ENCODE data around the gene CRYGA.
"Not testable (repeated sequence)": the region's sequence is repeated elsewhere in the genome, so short reads cannot be mapped to it uniquely, and the experiment has no call there.

The CRYGA gene

DNA sequence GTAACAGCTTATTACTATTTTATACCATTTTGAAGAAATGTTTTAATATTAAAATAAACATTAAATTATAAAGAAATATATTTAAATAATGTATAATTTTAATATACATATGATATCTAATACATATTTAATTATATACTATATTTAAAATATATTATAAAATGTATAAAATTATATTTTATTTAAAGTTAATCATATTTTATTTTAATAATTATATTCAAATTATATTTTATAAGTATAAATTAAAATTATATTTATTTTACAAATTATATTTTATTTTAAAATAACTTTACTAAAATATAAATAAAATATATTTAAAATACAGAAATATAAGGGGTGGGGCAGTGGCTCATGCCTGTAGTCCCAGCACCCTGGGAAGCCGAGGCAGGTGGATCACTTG, 41.1 kb downstream of the CRYGA start:
- no peak for DNase-seq

- no peak for DNase-seq
These were observed 44.5 kb downstream of the CRYGA start for GRCh38 chr2:208118918-208119317.

- not testable (repeated sequence) for DNase-seq
These were observed 46.0 kb downstream of the CRYGA start for GRCh38 chr2:208117390-208117789.

DNA sequence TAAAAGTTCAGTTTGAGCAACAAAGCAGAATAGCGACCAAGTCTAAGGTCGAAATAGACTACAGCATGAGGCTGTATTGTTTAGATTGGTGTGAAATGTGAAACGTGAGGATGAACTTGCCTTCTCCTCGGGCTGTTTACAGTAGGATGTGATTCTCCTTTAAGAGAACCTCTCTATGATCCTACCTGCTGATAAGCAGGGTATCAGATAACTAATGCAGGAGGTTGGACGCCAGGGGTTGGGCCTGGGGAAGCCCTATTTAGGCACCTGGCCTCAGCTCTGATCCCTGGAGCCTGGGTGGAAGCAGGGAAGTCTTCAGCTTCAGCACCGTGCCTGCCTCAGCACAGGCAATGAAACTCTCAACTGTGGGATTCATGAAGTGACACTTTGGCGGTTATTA, 50.4 kb downstream of the CRYGA start:
- no peak for DNase-seq

DNA sequence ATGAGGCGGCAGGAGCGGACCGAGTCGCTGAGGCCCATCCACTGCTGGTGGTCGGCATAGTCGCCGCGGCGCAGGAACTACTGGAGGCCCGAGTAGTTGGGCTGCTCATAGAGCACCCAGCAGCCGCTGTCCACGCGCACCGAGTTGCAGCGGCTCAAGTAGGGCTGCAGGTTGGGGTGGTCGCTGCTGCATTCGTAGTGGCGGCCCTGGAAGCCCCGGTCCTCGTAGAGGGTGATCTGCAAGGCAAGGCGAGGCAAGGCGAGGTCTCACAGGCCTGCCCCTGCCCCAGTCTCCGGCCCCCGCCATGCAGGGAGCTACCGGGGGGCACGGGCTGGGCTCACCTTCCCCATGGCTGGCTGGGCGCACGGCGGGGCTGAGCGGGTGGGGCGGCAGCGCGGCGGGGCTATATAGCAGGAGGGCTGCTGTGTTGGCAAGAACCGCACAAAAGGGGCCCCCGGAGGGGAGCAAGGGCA, 51.1 kb downstream of the CRYGA start:
- not testable (repeated sequence) for DNase-seq
